ENCODE measurements around the gene CCDC116. TPM values are rescaled to one million over a fixed set of nuclear protein-coding genes. Genes with fewer than 3 reads are reported as not detected.

The CCDC116 gene
- total RNA-seq, 4 donors from 2014 or later: 0.27 to 15.7 TPM; not detected in 2

DNA sequence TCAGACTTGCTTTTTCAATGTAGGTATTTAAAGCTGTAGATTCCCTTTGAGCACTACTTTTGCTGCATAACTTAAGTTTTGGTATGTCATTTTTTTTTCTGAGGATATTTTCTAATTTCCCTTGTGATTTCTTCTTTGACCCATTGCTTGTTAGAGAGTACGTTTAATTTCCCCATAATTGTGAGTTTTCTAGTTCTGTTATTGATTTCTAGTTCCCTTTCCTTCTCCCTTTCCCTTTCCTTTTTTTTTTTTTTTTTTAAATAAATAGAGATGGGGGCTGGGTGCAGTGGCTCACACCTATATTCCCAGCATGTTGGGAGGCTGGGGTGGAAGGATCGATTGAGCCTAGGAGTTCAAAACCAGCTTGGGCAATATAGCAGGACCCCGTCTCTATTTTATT is 34.3 kb upstream of the CCDC116 start:
- H3K4me3 ChIP-seq: no peak overlapping the region
- 88 to 94% methylated on average over 2 to 3 of the region's 3 CpGs for WGBS, 2 donors (ENCODE audit: low coverage in 1 of 2)
- no peak overlapping the region for H3K27ac ChIP-seq
- H3K36me3 ChIP-seq: peaks cover 0 to 24% (median 10%) of the 10 kb centered on the region in 4 donors
- DNase-seq: no peak
- no peaks in the 10 kb centered on the region for H3K27me3 ChIP-seq
- intact Hi-C loops (cut with DNase I; ENCODE audit: low total_unique reads): no loop called here
- no peaks in the 10 kb centered on the region for H3K9me3 ChIP-seq
- in situ Hi-C loops (cut with MboI; ENCODE audit: low pct_ligation_motif_present in 1 of 4, low pct_unique_long_range_greater_than_20kb in 1 of 4, low sequenced_read_pairs in 3 of 4): loop anchor here in 2 of 4 donors (25.0 kb wide), 2 partner anchors 114 to 511 kb away; no protein-coding TSS in a partner anchor
- H3K4me1 ChIP-seq: no peaks in the 10 kb centered on the region
- TF ChIP-seq EP300 (IDR thresholded peaks at IDR 0.05; ENCODE audit: low read depth): no peak
- TF ChIP-seq POLR2A (IDR thresholded peaks at IDR 0.05): no peak
- no peak for TF ChIP-seq POLR2AphosphoS5 (IDR thresholded peaks at IDR 0.05)
- TF ChIP-seq CTCF (IDR thresholded peaks at IDR 0.05): no peak

- no peaks in the 10 kb centered on the region for H3K27me3 ChIP-seq
- DNase-seq: no peak
- H3K4me1 ChIP-seq: peaks cover 0 to 2% (median 0%) of the 10 kb centered on the region in 4 donors
- intact Hi-C loops (cut with DNase I; ENCODE audit: low total_unique reads) (no loop called here), in situ Hi-C loops (cut with MboI; ENCODE audit: low pct_ligation_motif_present in 1 of 4, low pct_unique_long_range_greater_than_20kb in 1 of 4, low sequenced_read_pairs in 3 of 4) (loop anchor here in 2 of 4 donors (25.0 kb wide), 2 partner anchors 113 to 512 kb away; no protein-coding TSS in a partner anchor)
- 85 to 86% methylated on average over 6 of the region's 6 CpGs for WGBS, 2 donors (ENCODE audit: low coverage in 1 of 2)
- no peaks in the 10 kb centered on the region for H3K9me3 ChIP-seq
- H3K27ac ChIP-seq: no peak overlapping the region
- H3K36me3 ChIP-seq: peaks cover 0 to 15% (median 6%) of the 10 kb centered on the region in 4 donors
- no peak overlapping the region for H3K4me3 ChIP-seq
- no peak for TF ChIP-seq POLR2A (IDR thresholded peaks at IDR 0.05)
- no peak for TF ChIP-seq EP300 (IDR thresholded peaks at IDR 0.05; ENCODE audit: low read depth)
- TF ChIP-seq CTCF (IDR thresholded peaks at IDR 0.05): no peak
- no peak for TF ChIP-seq POLR2AphosphoS5 (IDR thresholded peaks at IDR 0.05)
These were observed 33.3 kb upstream of the CCDC116 start for GRCh38 chr22:21599053-21599893.

- TF ChIP-seq CTCF (IDR thresholded peaks at IDR 0.05): no peak
- no peak for TF ChIP-seq POLR2A (IDR thresholded peaks at IDR 0.05)
- no peak for TF ChIP-seq POLR2AphosphoS5 (IDR thresholded peaks at IDR 0.05)
- no peak for TF ChIP-seq EP300 (IDR thresholded peaks at IDR 0.05; ENCODE audit: low read depth)
- no peaks in the 10 kb centered on the region for H3K36me3 ChIP-seq
- WGBS, 2 donors (ENCODE audit: low coverage in 1 of 2): 80 to 90% methylated on average over 1 to 6 of the region's 6 CpGs
These were observed 30.0 kb upstream of the CCDC116 start for GRCh38 chr22:21602579-21602978.

DNA sequence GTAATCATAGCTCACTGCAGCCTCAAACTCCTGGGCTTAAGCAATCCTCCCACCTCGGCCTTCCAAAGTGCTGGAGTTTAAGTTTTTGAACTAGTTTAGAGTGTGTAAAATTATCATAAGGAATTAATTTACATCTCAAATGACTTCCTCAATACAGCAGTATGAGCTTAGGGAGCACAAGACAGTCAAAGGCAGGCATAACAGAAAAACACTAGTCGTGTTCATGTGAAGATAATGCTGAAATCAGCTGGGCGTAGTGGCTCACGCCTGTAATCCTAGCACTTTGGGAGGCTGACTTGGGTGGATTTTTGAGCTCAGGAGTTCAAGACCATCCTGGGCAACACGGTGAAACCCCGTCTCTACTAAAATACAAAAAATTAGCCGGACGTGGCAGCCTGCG is 28.6 kb upstream of the CCDC116 start:
- TF ChIP-seq POLR2AphosphoS5 (IDR thresholded peaks at IDR 0.05) (no peak), POLR2A (IDR thresholded peaks at IDR 0.05) (no peak), EP300 (IDR thresholded peaks at IDR 0.05; ENCODE audit: low read depth) (no peak), CTCF (IDR thresholded peaks at IDR 0.05) (no peak)
- WGBS, 2 donors (ENCODE audit: low coverage in 1 of 2): 86 to 93% methylated on average over 2 to 9 of the region's 9 CpGs
- Histone ChIP-seq H3K4me3 (no peak overlapping the region), H3K27me3 (no peaks in the 10 kb centered on the region), H3K27ac (no peak overlapping the region), H3K4me1 (peaks cover 0 to 10% (median 0%) of the 10 kb centered on the region in 4 donors), H3K9me3 (no peaks in the 10 kb centered on the region), H3K36me3 (no peaks in the 10 kb centered on the region)
- DNase-seq: no peak
- intact Hi-C loops (cut with DNase I; ENCODE audit: low total_unique reads) (no loop called here), in situ Hi-C loops (cut with MboI; ENCODE audit: low pct_ligation_motif_present in 1 of 4, low pct_unique_long_range_greater_than_20kb in 1 of 4, low sequenced_read_pairs in 3 of 4) (no loop called here)

More at GRCh38 chr22:21602579-21602978, 30.0 kb upstream of the CCDC116 start:
- intact Hi-C loops (cut with DNase I; ENCODE audit: low total_unique reads): no loop called here
- in situ Hi-C loops (cut with MboI; ENCODE audit: low pct_ligation_motif_present in 1 of 4, low pct_unique_long_range_greater_than_20kb in 1 of 4, low sequenced_read_pairs in 3 of 4): no loop called here
- Histone ChIP-seq H3K4me3 (no peak overlapping the region), H3K9me3 (no peaks in the 10 kb centered on the region), H3K4me1 (peaks cover 0 to 10% (median 0%) of the 10 kb centered on the region in 4 donors), H3K27me3 (no peaks in the 10 kb centered on the region), H3K27ac (no peak overlapping the region)
- DNase-seq: no peak
